GM23338 (cell line): ENCODE data around the gene CHD2. TPM values are rescaled to one million over a fixed set of nuclear protein-coding genes. Genes with fewer than 3 reads are reported as not detected.

Source experiments
- ATAC-seq: fragments of 200-7000 bp; cut with Tn5 transposase; 3 replicates; pipeline ENCODE4 v1.9.1; 2020
- DNase-seq: peaks from one replicate; pipeline ENCODE4 v3.0.0-alpha.2; 2015; ENCODE audit warnings: low spot score
- H2AFZ ChIP-seq: fragments of 200-600 bp; sonication (generic); 2 replicates; pipeline ENCODE4 v1.8.0; 2016; ENCODE audit warnings: antibody characterized with exemption, mild to moderate bottlenecking, moderate library complexity
- H3F3A ChIP-seq: fragments of 200-600 bp; sonication (generic); replicated peaks from 2 replicates; pipeline ENCODE4 v1.8.0; 2017; ENCODE audit warnings: antibody characterized with exemption, mixed run types, low read depth
- H3K27ac ChIP-seq: fragments of 200-600 bp; sonication (generic); 2 replicates; pipeline ENCODE4 v1.6.1; 2016; ENCODE audit warnings: low read depth
- H3K27me3 ChIP-seq: fragments of 200-600 bp; sonication (generic); 2 replicates; pipeline ENCODE4 v1.8.0; 2016; ENCODE audit warnings: mild to moderate bottlenecking, mixed run types, moderate library complexity; ENCODE audit not compliant: insufficient read depth
- H3K36me3 ChIP-seq: fragments of 200-600 bp; sonication (generic); 2 replicates; pipeline ENCODE4 v1.8.0; 2016; ENCODE audit warnings: mild to moderate bottlenecking; ENCODE audit not compliant: insufficient read depth
- H3K4me1 ChIP-seq: fragments of 200-600 bp; sonication (generic); 2 replicates; pipeline ENCODE4 v1.8.0; 2016; ENCODE audit warnings: mild to moderate bottlenecking, moderate library complexity; ENCODE audit not compliant: insufficient read depth
- H3K4me2 ChIP-seq: fragments of 200-600 bp; sonication (generic); 2 replicates; pipeline ENCODE4 v1.7.1; 2017; ENCODE audit warnings: mixed run types
- H3K4me3 ChIP-seq: fragments of 200-600 bp; sonication (generic); 2 replicates; pipeline ENCODE4 v1.6.1; 2016; ENCODE audit warnings: mixed run types
- H3K79me2 ChIP-seq: fragments of 200-600 bp; sonication (generic); replicated peaks from 2 replicates; pipeline ENCODE4 v1.8.0; 2017; ENCODE audit warnings: mild to moderate bottlenecking; ENCODE audit not compliant: insufficient read depth
- H3K9me2 ChIP-seq: fragments of 200-600 bp; sonication (generic); 2 replicates; pipeline ENCODE4 v1.8.0; 2017; ENCODE audit not compliant: insufficient read depth
- H4K20me1 ChIP-seq: fragments of 200-600 bp; sonication (generic); replicated peaks from 2 replicates; pipeline ENCODE4 v1.8.0; 2017; ENCODE audit warnings: mild to moderate bottlenecking; ENCODE audit not compliant: insufficient read depth
- H3K27ac Mint-ChIP-seq: 2 replicates; pipeline ENCODE4 v1.8.0; 2020; ENCODE audit warnings: inconsistent platforms, mild to moderate bottlenecking, moderate library complexity, mixed read lengths
- H3K27me3 Mint-ChIP-seq: 3 replicates; pipeline ENCODE4 v1.8.0; 2022; ENCODE audit warnings: low read depth, mild to moderate bottlenecking, moderate library complexity, mixed read lengths, inconsistent platforms; ENCODE audit not compliant: insufficient read depth, poor library complexity
- H3K36me3 Mint-ChIP-seq: 3 replicates; pipeline ENCODE4 v1.8.0; 2021; ENCODE audit warnings: low read depth, mild to moderate bottlenecking, inconsistent platforms, moderate library complexity, mixed read lengths
- H3K4me1 Mint-ChIP-seq: 3 replicates; pipeline ENCODE4 v1.8.0; 2020; ENCODE audit warnings: mild to moderate bottlenecking, inconsistent platforms, mixed read lengths
- H3K4me3 Mint-ChIP-seq: 3 replicates; pipeline ENCODE4 v1.8.0; 2021; ENCODE audit warnings: moderate library complexity, mild to moderate bottlenecking, inconsistent platforms, mixed read lengths
- H3K9me3 Mint-ChIP-seq: 3 replicates; pipeline ENCODE4 v1.8.0; 2020; ENCODE audit warnings: moderate library complexity, mild to moderate bottlenecking, inconsistent platforms, mixed read lengths
- CREB1 ChIP-seq: fragments of 250-450 bp; sonication (Bioruptor Pico); IDR thresholded peaks from 2 replicates; pipeline ENCODE4 v1.5.0; 2020; ENCODE audit warnings: low read depth, mild to moderate bottlenecking, moderate library complexity
- NANOG ChIP-seq: IDR thresholded peaks from 2 replicates; pipeline ENCODE4 v1.6.1; 2016; ENCODE audit warnings: antibody characterized with exemption, borderline replicate concordance
- POLR2AphosphoS5 ChIP-seq: IDR thresholded peaks from 2 replicates; pipeline ENCODE4 v1.6.1; 2016; ENCODE audit warnings: antibody characterized with exemption, low read depth
- REST ChIP-seq: IDR thresholded peaks from one replicate; pipeline ENCODE4 v1.6.1; 2018; ENCODE audit warnings: antibody characterized with exemption; ENCODE audit not compliant: unreplicated experiment
- ZNF114 ChIP-seq: fragments of 250-450 bp; sonication (Bioruptor Pico); IDR thresholded peaks from 2 replicates; pipeline ENCODE4 v1.5.0; 2020; ENCODE audit warnings: mild to moderate bottlenecking, moderate library complexity
- polyA plus RNA-seq: library from polyadenylated mRNA; unstranded; fragments of >200 nt; fragmentation: Nextera tagmentation; extraction: Ambion mirVana; gene quantifications from 2 replicates; pipeline ENCODE4 v1.2.1, GENCODE V29; 2016
- total RNA-seq: library from RNA; depleted of rRNA; stranded (reverse); fragments of >200 nt; shearing (Covaris generic); gene quantifications from 2 replicates; pipeline ENCODE4 v1.2.3, GENCODE V29; 2014
- TF ChIP-seq, protein P1 (sequence below), 2 experiments: fragments of 200-600 bp in 1 of 2; sonication (generic) in 1 of 2; conservative IDR thresholded peaks; 2 replicates each; pipeline versions ENCODE4 v1.5.1 to v1.6.1; 2016 to 2017; ENCODE audit warnings: antibody characterized with exemption in 2 of 2, low read depth in 2 of 2, mild to moderate bottlenecking in 2 of 2, moderate library complexity in 1 of 2

The CHD2 gene
- total and polyA plus RNA-seq, 2 experiments from 2014 or later = 119 to 130 TPM

GRCh38 chr15:92881211-92881754 is 18.8 kb upstream of the CHD2 start (continued):
- TF ChIP-seq, protein P1, sequence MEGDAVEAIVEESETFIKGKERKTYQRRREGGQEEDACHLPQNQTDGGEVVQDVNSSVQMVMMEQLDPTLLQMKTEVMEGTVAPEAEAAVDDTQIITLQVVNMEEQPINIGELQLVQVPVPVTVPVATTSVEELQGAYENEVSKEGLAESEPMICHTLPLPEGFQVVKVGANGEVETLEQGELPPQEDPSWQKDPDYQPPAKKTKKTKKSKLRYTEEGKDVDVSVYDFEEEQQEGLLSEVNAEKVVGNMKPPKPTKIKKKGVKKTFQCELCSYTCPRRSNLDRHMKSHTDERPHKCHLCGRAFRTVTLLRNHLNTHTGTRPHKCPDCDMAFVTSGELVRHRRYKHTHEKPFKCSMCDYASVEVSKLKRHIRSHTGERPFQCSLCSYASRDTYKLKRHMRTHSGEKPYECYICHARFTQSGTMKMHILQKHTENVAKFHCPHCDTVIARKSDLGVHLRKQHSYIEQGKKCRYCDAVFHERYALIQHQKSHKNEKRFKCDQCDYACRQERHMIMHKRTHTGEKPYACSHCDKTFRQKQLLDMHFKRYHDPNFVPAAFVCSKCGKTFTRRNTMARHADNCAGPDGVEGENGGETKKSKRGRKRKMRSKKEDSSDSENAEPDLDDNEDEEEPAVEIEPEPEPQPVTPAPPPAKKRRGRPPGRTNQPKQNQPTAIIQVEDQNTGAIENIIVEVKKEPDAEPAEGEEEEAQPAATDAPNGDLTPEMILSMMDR (conservative IDR thresholded peaks at IDR 0.05; ENCODE audit: low read depth in 2 of 2) = no peak
- no peak for TF ChIP-seq POLR2AphosphoS5

- peak; percentile 95 for TF ChIP-seq POLR2AphosphoS5
- TF ChIP-seq REST = no peak
- no peak for TF ChIP-seq ZNF114 (CRISPR knock-in tag)
- TF ChIP-seq CREB1 (CRISPR knock-in tag) = peak; percentile 70
- TF ChIP-seq NANOG = no peak
- H2AFZ ChIP-seq = no peak overlapping the region
- peaks cover 42% of the 10 kb centered on the region for H3K4me1 ChIP-seq
- peak overlapping the region; percentile 35 for H3K4me3 ChIP-seq
- DNase-seq = peak; percentile 100
- H3K27me3 ChIP-seq = no peaks in the 10 kb centered on the region
- Mint-ChIP-seq H3K4me3 (peak overlapping the region; percentile 73), H3K36me3 (peaks cover 37% of the 10 kb centered on the region), H3K27me3 (peaks cover 26% of the 10 kb centered on the region), H3K9me3 (peaks cover 2% of the 10 kb centered on the region; the same call in 2 of the 3 replicates), H3K27ac (peak overlapping the region; percentile 99), H3K4me1 (peaks cover 55% of the 10 kb centered on the region)
- peak overlapping the region; percentile 62 for H3K4me2 ChIP-seq
- peaks cover 41% of the 10 kb centered on the region for H3K79me2 ChIP-seq
- peak; percentile 94 for ATAC-seq
- no peaks in the 10 kb centered on the region; the same call in 1 of the 2 replicates for H3F3A ChIP-seq
- H4K20me1 ChIP-seq = no peaks in the 10 kb centered on the region
- no peaks in the 10 kb centered on the region for H3K9me2 ChIP-seq
- H3K36me3 ChIP-seq = peaks cover 12% of the 10 kb centered on the region
- peak overlapping the region; percentile 89 for H3K27ac ChIP-seq
Observed at GRCh38 chr15:92881802-92882696, 18.1 kb upstream of the CHD2 start.
